HUES64 (cell line): ENCODE measurements around the gene SLIT1.
"Not testable (repeated sequence)": the region's sequence is repeated elsewhere in the genome, so short reads cannot be mapped to it uniquely, and the experiment has no call there.

Experiments used
- H3K27ac ChIP-seq: 2 replicates; pipeline ENCODE4 v1.7.0; 2013; ENCODE audit warnings: low read depth, low read length, inconsistent platforms
- H3K27me3 ChIP-seq: 2 replicates; pipeline ENCODE4 v1.6.1; 2013; ENCODE audit warnings: mild to moderate bottlenecking, low read length; ENCODE audit not compliant: insufficient read depth
- H3K36me3 ChIP-seq: 2 replicates; pipeline ENCODE4 v1.6.1; 2013; ENCODE audit warnings: mild to moderate bottlenecking, low read length; ENCODE audit not compliant: insufficient read depth
- H3K4me1 ChIP-seq: 2 replicates; pipeline ENCODE4 v1.6.1; 2013; ENCODE audit warnings: mild to moderate bottlenecking, low read length, moderate library complexity; ENCODE audit not compliant: insufficient read depth
- H3K4me3 ChIP-seq: 2 replicates; pipeline ENCODE4 v1.5.1; 2013; ENCODE audit warnings: mild to moderate bottlenecking, low read length, moderate library complexity
- H3K9ac ChIP-seq: 2 replicates; pipeline ENCODE4 v1.6.1; 2013; ENCODE audit warnings: mild to moderate bottlenecking, low read depth, low read length
- H3K9me3 ChIP-seq: 2 replicates; pipeline ENCODE4 v1.6.1; 2013; ENCODE audit warnings: low read depth, low read length; ENCODE audit not compliant: insufficient read depth
- WGBS: fragments of 150-250, 120-280 bp; methylation state at CpG from one replicate; pipeline ENCODE4 v1.1.7; 2013; ENCODE audit warnings: missing lambda C conversion rate; 5-methylcytosine and 5-hydroxymethylcytosine counted together

SLIT1 gene

DNA sequence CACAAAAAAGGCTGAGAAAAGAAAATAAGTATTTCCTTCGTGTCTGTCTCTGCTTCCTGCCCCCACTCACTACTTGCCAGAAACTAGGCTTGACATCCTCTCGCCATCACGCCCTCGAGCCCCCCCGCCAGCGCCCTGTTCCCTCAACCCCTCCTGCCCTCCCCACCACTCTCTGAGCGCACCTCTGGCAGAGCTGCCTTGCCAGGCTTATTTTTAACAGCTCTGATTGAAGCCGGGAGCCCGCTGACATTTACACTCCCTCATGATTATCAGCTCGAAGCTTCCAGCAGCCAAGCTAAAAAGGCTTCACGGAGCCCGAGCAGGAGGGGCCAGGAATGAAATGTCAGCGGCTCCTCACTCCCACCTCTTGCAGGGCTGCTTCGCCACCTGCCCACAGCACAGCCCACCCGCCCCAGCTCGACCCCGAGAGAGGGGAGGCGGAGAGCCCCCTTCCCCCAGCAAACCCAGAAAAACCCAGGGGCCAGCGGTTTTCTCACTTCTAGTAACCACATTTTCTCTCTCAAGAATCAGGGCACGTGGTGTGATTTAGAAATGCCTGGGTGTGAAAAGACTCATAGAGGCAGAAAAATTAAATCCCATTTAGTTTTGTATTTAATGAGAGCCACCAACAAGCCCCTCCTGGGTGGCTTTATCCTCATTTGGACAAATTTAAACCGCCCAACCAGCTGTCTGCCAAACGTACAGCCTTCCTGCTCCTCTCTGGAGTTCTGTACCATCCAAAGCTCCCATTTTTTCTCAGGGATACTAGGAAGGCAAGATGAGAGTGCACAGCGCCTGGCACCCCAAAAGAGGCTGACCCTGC, 89.3 kb downstream of the SLIT1 start:
- WGBS: 62% methylated on average over 21 of the region's 23 CpGs

DNA sequence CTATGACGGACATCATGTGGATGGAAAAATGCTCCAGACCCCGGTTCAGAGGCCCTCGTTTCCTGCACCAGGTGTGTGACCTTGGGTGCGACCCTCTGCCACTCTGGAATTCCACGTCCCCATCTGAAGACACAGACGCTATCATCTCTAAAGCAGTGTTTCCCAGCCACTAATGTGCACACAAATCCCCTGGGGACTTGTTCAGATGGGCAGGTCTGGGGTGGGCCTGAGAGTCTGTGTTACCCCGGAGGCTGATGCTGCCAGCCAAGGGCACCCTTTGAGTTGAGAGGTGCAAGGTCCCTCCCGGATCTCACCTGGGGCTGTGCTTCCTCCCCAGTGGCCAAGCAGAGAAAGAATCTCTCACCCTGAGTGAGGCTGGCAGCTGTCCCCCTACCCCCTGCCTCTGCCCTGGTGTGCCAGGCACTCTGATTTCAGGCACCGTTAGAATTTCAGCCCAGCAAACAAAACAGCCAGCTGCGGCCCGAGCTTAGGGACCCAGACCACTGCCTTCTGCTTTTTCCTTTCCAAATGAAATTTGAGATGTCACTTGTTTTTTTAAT, 90.0 kb downstream of the SLIT1 start:
- Histone ChIP-seq H3K36me3 (no peaks in the 10 kb centered on the region), H3K27ac (no peak overlapping the region), H3K4me1 (peaks cover 7% of the 10 kb centered on the region), H3K4me3 (no peak overlapping the region), H3K9ac (no peak overlapping the region), H3K9me3 (no peaks in the 10 kb centered on the region), H3K27me3 (no peaks in the 10 kb centered on the region)
- WGBS: 86% methylated on average over 11 of the region's 11 CpGs

More for the DNA sequence above, 89.3 kb downstream of the SLIT1 start:
- H3K27ac ChIP-seq: no peak overlapping the region
- H3K27me3 ChIP-seq: no peaks in the 10 kb centered on the region
- H3K9me3 ChIP-seq: no peaks in the 10 kb centered on the region
- H3K9ac ChIP-seq: no peak overlapping the region
- no peak overlapping the region for H3K4me3 ChIP-seq
- peaks cover 14% of the 10 kb centered on the region for H3K4me1 ChIP-seq
- H3K36me3 ChIP-seq: no peaks in the 10 kb centered on the region

- 79% methylated on average over 9 of the region's 9 CpGs for WGBS
- Histone ChIP-seq H3K36me3 (no peaks in the 10 kb centered on the region), H3K27me3 (no peaks in the 10 kb centered on the region), H3K4me3 (no peak overlapping the region), H3K4me1 (peaks cover 5% of the 10 kb centered on the region; the same call in 1 of the 2 replicates), H3K9ac (no peak overlapping the region), H3K9me3 (no peaks in the 10 kb centered on the region), H3K27ac (no peak overlapping the region)
Measured at GRCh38 chr10:97090644-97091043, 95.1 kb downstream of the SLIT1 start.

GRCh38 chr10:97090035-97090434, 95.7 kb downstream of the SLIT1 start:
- Histone ChIP-seq H3K27me3 (no peaks in the 10 kb centered on the region), H3K27ac (no peak overlapping the region), H3K36me3 (no peaks in the 10 kb centered on the region), H3K9me3 (no peaks in the 10 kb centered on the region), H3K4me1 (peaks cover 5% of the 10 kb centered on the region; the same call in 1 of the 2 replicates), H3K9ac (no peak overlapping the region), H3K4me3 (no peak overlapping the region)
- WGBS: 68% methylated on average over 10 of the region's 10 CpGs

GRCh38 chr10:97089209-97089870, 96.4 kb downstream of the SLIT1 start:
- Histone ChIP-seq H3K27ac (no peak overlapping the region), H3K27me3 (no peaks in the 10 kb centered on the region), H3K4me3 (no peak overlapping the region), H3K9ac (no peak overlapping the region), H3K9me3 (no peaks in the 10 kb centered on the region), H3K4me1 (peaks cover 5% of the 10 kb centered on the region; the same call in 1 of the 2 replicates), H3K36me3 (no peaks in the 10 kb centered on the region)
- 56% methylated on average over 15 of the region's 15 CpGs for WGBS

DNA sequence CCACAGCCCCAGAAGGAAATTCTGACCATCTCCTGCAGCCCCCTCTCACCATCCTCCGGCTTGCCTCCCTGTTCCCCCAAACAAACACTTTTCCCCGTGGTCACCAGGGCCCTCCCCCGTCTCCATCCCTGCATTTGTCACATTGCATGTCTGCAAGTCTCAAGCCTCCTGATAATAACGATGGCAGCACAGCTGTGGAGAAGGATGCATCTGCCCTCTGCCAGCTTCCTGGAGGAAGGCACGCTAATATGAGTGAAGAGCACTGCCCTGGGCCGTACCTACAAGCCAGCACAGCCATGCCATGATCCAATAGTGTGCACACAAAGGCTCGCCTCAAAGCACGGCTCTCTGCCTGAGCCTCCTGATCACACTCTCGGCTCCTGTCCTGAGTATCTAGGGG, 98.5 kb downstream of the SLIT1 start:
- no peaks in the 10 kb centered on the region for H3K36me3 ChIP-seq
- H3K9me3 ChIP-seq: no peaks in the 10 kb centered on the region
- 69% methylated on average over 9 of the region's 9 CpGs for WGBS
- no peak overlapping the region for H3K9ac ChIP-seq
- H3K4me1 ChIP-seq: peaks cover 5% of the 10 kb centered on the region; the same call in 1 of the 2 replicates
- H3K4me3 ChIP-seq: no peak overlapping the region
- no peak overlapping the region for H3K27ac ChIP-seq
- H3K27me3 ChIP-seq: no peaks in the 10 kb centered on the region

DNA sequence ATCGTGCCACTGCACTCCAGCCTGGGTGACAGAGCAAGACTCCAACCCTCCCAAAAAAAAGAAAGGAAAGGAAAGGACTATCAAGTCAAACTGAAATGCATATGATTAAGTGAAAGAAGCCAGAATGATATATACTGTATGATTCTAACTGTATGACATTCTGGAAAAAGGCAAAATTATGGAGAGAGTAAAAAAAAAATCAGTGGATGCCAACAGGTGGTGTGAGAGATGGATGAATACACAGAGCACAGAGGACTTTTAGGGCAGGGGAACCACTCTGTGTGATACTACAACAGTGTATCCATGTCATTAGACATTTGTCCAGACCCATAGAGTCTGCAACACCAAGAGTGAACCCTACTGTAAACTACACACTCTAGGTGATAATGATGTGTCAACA, 99.2 kb downstream of the SLIT1 start:
- no peaks in the 10 kb centered on the region for H3K36me3 ChIP-seq
- 100% methylated on average over 1 of the region's 1 CpG for WGBS
- H3K27ac ChIP-seq: no peak overlapping the region

DNA sequence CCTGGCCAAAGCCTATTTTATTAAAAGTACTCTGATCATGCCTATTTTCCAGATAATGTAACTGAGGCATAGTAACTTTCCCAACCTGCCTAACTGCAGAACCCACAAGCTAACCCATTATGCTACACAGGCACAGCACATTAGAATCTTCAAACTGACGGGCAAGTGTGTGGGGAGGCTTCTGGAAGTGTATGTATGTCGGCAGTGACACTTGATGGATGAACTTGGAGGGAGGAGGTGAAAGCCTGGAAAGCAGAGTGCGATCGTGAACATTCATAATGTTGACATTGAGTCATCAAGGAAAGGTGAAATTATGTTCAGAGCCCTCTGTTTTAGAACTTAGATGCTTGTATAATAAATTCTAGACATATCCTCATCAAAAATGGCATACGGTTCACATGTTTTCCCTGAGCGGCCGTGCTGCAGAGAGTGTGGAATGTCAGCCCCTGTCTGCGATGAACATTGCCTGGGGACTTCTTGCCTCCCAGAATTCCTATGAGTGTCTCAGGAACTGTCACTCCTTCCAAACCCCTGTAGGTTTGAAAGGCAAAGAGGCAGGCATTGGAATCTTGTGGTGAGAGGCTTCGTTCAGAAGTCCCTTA, 102.4 kb downstream of the SLIT1 start:
- Histone ChIP-seq H3K4me3 (no peak overlapping the region), H3K9me3 (no peaks in the 10 kb centered on the region), H3K9ac (no peak overlapping the region), H3K36me3 (no peaks in the 10 kb centered on the region), H3K27me3 (no peaks in the 10 kb centered on the region), H3K4me1 (peaks cover 27% of the 10 kb centered on the region), H3K27ac (no peak overlapping the region)
- WGBS: 86% methylated on average over 9 of the region's 9 CpGs

More for the DNA sequence above, 99.2 kb downstream of the SLIT1 start:
- Histone ChIP-seq H3K27me3 (no peaks in the 10 kb centered on the region), H3K9ac (no peak overlapping the region), H3K4me1 (peaks cover 5% of the 10 kb centered on the region; the same call in 1 of the 2 replicates), H3K4me3 (no peak overlapping the region), H3K9me3 (no peaks in the 10 kb centered on the region)

- not testable (repeated sequence) for H3K27me3 ChIP-seq, H3K36me3 ChIP-seq, H3K27ac ChIP-seq, H3K4me3 ChIP-seq, H3K9ac ChIP-seq, H3K9me3 ChIP-seq
- 91% methylated on average over 7 of the region's 7 CpGs for whole genome bisulfite sequencing
- peaks cover 28% of the 10 kb centered on the region for H3K4me1 ChIP-seq
Measured at GRCh38 chr10:97082575-97082974, 103.2 kb downstream of the SLIT1 start.

DNA sequence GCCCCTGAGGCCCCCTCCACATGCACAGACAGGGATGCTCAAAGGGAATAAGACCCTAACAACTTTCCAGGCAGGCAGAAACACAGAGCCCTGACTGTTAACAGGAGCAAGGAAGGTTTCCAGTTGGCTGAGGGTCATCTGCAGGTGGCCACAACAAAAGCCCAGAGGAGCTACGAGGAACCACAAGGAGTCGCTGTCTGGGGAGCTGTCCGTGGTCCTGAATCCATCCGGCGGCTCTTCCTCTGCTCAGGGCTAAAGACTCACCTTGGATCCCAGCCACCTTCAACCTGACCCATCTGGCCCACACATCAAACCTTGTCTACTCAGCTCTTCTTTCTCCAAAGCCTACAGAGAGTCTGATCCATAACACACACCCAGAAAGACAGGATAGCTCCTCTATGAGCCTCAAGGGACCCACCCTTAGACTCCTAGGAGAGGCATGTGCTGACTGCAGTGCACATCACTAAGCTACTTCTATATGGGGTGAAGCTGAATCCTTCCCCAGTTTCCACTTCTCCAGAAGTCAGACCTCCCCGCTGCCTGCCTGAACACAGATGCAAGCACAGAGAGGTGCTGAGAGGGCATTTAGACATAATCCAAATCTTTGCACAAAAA, 104.0 kb downstream of the SLIT1 start:
- Histone ChIP-seq H3K27ac (no peak overlapping the region), H3K4me1 (peaks cover 24% of the 10 kb centered on the region; the same call in 1 of the 2 replicates), H3K9ac (no peak overlapping the region), H3K9me3 (no peaks in the 10 kb centered on the region), H3K27me3 (no peaks in the 10 kb centered on the region), H3K4me3 (no peak overlapping the region), H3K36me3 (no peaks in the 10 kb centered on the region)
- 14% methylated on average over 6 of the region's 6 CpGs for WGBS
